A172 (cell line): ENCODE data around the gene RNF149. TPM values are rescaled to one million over a fixed set of nuclear protein-coding genes. Genes with fewer than 3 reads are reported as not detected.

Experiments used
- DNase-seq: peaks from one replicate; pipeline ENCODE4 v3.0.0-alpha.2; 2015; ENCODE audit warnings: low spot score
- total RNA-seq: library from RNA; depleted of rRNA; stranded (reverse); fragments of >200 nt; shearing (Covaris generic); gene quantifications from 2 replicates; pipeline ENCODE4 v1.2.3, GENCODE V29; 2014

Gene RNF149
- total RNA-seq, 1 experiment from 2014 or later: 21.9 TPM

DNA sequence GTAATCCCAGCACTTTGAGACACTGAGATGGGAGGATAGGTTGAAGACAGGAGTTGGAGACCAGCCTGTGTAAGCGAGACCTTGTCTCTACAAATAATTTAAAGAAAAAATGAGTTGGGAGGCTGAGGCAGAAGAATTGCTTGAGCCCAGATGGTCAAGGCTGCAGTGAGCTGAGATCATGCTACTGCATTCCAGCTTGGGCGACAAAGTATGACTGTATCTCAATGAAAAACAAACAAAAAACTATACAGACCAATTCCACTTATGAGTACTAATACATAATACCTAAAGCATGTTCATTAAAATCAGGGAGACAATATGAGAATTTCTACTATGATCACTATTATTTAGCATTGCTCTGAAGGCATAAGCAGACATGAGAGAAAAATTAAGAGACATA, 12.6 kb downstream of the RNF149 start:
- no peak for DNase-seq

DNA sequence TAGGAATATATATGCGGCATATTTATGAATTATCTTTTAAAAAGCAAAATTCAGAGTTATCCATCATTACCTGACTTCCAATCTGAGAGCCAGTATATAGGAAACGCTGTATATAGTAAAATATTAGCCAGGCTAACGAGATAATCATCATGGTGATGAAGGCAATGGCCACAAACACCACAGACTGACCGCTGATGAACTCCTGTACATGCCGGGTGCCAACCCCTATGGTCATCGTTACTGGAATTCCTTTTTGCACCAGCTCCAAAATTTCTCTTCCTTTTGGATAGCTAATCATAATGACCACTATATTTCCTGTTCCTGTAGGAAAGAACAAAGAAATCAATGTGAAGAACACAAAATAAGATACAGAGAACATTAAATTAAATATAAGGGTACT, 13.6 kb downstream of the RNF149 start:
- no peak for DNase-seq

DNA sequence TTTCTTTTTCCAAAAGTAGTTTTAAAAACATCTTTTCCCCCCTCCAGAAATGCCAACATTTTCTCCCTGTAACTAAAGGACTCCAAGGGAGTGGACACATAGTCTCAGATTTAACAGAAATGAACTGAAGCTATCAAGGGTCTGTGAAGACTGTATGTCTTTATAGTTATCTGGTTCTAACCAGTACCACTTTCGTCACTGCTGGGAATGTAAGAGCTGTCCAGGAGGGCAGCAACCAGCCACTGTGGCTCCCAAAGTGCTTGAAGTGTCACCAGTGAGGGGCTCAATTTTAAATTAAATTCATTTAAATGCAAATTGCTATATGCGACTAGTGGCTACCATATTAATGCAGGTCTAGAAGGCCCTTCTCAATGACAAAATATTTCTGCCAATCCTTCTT, 15.0 kb downstream of the RNF149 start:
- no peak for DNase-seq

DNA sequence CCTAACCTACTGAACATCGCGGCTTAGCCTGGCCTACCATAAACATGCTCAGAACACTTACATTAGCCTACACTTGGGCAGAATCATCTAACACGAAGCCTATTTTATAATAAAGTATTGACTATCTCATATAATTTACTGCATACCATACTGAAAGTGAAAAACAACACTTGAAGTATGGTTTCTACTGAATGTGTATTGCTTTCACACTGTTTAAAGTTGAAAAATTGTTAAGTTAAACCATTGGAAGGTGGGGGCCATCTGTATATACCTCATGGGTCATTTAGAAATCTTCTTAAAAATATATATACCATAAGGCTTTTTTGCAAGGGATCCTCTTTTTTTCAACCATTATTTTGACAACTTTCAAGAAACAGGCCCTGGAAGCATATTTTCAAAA, 16.5 kb downstream of the RNF149 start:
- no peak for DNase-seq

DNA sequence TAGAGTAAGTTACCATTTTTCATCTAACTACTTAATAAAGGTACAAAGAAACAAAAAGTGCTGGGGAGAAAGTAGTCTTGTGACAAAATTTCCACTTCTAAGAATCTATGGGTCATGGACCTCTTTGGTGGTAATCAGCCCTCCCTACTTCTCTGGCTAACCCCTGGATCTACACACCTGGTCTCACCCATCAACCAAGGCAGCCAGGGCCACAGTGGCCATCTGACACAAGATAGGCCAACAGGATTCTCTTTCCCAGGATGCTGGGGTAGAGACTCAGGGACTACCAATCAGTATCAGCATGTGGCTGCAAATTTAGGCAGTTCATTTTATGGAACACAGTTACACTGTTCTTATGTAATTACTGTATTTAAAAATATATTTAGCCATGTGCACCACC, 17.8 kb downstream of the RNF149 start:
- no peak for DNase-seq

DNA sequence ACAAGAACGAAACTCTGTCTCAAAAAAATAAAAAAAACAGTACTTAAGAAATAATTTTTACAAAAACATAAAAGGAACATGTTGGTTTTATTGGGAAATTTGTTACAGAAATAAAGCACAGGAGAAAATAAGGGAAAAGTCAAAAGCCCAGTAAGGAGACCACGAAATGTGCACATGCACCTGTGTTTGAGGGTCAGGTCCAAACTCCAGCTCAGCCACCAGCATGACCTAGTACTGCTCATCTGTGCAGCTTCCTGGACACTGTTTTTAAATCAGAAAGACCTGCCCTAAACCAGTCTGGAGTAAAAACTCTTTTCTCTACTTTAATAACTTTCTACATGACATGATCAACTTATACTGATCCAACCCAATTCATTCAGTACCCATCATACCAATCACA, 21.2 kb downstream of the RNF149 start:
- DNase-seq: no peak

DNA sequence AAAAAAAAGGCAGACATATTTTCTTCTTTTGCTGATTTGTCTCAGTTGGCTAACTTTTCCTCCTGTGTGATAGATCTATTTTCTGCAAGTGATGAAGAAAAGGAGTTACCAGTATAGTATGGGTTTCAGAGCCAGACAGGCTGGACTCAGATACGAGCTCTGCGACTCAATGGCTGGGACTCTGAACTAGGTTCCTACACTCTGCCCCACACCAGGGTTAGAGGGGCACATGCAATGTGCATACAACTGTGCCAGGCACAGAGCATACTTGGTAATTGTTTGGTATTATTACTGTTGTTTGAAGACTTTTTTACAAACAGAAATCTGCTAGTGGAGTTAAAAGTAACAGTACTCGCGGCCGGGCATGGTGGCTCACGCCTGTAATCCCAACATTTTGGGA, 21.8 kb downstream of the RNF149 start:
- DNase-seq: no peak

DNA sequence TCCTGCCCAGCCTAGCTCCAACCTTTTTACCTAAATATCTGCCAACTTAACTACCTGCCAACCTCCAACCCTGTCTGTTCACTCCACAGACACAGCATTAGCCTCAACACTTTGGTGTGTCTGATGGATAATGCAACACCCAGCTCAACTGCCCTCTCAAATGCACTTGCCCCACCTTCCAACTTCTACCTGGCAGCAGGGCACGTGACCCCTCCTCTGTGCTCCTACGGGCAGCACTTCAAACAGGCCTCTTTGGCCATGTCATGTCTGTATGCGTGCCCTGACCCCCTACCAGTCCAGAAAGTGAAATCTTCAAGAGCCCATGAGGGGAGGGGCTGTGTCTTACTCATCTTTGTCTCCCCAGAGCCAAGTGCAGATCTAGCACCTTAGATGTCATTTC, 25.5 kb downstream of the RNF149 start:
- no peak for DNase-seq

DNA sequence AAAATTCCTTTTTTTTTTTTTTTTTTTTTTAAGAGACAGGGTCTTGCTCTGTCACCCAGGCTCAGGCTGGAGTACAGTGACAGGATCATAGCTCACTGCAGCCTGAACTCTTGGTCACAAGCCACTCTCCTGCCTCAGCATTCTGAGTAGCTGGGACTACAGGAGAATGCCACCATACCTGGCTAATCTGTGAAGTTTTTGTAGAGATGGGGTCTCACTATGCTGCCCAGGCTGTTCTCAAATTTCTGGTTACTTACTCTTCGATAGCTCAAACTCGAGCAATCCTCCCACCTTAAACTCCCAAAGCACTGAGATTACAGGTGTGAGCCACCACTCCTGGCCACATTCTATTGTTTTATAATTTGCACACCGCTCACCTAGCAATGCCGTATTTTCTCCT, 27.0 kb downstream of the RNF149 start:
- no peak for DNase-seq

DNA sequence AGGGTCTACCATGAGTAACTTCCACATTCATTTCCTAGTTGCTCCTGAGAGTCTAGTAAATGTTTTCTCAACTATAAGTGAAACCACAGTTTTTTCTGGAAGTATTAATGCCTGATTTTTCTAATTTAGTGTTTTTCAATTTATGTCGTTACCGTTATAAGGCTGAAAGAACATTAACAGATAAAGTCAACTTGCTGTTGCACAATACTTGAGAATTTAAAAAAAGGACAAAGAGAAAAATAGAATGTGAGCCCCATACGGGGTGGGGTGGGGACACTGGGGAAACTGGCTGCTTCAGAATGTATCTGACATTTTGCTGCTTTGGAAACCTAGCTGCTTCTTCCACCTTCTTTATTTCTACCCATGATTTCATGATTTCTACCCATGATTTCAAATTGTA, 29.6 kb downstream of the RNF149 start:
- DNase-seq: no peak

DNA sequence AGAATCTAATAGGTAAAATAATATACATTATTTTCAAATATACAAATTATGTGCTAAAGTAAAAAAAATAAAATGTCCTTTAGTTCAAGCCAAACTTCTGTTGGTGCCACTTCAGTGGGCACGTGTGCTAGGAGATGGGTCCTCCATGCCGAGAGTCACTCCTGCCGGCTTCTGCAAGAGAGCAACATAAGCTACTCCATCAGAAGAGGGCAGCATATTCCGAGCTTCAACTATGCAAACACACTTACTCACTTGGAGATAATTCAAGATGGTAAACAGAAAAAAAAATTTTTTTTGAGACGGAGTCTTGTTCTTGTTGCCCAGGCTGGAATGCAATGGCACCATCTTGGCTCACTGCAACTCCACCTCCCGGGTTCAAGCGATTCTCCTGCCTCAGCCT, 31.4 kb downstream of the RNF149 start:
- DNase-seq: no peak

DNA sequence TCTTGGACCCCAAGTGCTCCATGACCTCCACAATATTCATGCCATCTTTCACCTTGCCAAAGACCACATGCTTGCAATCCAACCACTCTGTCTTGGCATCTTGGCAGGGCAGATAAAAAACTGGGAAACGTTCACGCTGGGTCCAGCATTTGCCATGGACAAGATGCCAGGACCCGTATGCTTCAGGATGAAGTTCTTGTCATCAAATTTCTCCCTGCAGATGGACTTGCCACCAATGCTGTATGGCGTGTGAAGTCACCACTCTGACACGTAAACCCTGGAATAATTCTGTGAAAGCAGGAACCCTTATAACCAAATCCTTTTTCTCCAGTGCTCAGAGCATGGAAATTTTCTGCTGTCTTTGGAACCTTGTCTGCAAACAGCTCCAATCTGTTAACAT, 34.4 kb downstream of the RNF149 start:
- DNase-seq: no peak

DNA sequence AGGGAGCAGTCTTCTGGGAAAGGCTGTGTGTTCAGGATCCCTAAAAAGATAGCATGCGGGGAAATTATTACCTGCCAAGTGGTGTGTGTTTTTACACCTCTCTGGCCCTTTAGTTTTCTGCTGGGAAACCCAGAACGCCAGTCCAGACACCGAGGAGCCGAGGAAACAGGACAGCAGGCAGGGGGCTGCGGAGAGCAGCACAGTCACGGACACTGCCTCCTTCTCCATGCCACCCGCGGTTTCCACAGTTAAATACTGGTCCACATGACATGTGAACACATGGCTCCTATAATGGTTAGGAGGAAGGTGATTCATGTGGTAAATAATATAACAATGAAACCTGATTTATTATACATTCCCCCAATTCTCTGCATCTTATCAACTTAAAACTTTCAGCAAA, 35.4 kb downstream of the RNF149 start:
- DNase-seq: no peak

DNA sequence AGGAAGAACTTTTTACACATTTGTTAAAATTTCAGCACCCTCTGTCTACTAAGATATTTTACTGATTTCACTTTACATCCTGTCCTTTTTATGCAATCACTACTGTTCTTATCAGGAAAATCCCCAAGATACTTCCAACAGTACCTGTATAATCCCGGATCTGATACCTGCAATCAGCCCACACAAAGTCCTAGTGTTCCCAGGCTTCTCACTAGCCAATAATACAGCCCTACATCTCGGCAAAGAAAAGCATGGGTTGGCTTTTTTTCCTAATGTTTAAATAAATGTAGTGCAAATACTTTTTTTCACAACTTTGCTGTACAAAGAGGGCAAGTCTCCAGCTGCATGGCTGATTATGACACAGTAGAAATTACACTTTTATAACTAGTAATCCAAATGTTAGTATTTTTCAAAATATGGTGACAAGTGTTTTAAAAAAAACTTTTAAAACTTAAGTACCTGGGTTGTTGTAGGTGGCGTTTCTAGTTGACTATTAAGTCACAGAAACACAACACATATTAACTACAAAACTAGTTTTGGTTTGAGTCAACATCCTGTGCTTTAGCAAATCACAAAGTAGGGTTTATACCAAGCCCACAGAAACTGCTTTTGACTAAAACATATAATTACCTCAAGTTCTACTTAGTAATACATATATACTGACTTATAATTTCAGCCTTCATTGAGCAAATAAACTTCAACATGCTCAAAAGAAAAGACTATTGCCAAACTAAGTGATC, 36.3 kb downstream of the RNF149 start:
- DNase-seq: no peak

DNA sequence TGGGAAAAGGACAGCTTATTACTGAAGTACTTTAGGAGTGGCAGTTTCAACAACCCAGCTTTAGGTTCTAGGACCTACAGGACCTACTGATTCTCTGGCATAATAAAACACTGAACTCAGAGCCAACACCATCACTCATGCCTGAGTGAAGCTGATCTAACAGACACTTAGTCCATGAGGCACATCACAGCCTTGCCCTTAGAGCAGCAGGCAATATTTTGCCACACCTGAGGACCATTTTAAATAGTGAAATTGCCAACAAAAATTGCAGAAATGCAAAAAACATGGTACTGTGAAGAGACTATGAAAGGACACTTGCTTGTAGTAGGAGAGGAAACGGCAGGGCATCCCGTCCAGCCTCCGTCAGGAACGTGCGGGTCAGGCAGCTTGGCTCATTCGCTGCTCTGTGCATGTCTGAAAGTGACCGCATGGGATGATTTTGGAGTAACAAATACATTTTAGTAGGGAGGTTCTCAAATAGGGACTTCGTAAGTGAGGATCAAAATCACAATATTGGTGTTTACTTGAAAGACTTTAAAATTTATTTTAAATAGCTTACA, 37.7 kb downstream of the RNF149 start:
- DNase-seq: no peak

DNA sequence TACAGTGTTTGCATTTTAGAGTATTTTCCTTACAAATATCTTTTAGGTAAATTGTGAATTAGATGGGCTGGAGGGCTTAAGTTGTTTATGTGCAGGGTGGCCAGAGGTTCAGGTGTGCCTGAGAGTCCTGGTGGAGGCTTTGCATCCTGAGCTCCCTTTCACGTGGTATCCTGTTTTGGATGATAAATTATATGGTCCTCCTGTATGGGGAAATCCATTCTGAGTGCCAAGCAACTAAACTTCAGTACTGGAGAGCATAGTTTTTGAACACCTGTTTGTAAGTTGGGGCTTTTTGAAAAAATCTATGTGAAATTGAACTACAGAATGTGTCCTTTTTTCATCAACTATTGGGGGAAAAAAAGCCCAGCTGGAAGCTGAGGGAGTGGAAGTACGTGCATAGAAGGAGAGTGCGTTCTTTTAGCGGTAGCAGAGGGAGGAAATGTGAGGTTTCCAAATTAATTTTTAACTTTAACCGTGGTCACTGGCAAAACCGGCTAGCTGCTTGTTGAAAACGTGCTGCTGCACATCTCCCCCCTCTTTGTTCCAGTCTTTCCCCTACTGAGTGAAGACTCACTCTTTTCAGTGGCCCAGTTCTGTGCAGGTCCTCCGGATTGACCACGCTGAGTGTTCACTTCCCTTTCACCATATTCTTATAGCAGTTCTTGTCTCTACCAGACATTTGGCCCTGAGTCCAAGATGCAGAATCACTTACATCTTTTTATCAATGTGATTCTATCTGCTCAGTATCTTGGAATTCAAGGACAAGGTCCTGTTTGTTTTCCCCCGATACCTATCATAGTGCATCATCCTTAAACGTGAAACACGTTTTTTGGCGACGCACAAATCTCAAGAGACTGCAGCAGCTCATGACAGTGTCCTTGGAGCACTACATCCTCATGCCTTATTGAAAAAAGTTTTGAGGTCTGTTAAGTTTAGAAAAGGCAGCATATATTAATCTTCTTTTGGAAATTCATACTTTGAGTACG, 40.5 kb downstream of the RNF149 start:
- no peak for DNase-seq

DNA sequence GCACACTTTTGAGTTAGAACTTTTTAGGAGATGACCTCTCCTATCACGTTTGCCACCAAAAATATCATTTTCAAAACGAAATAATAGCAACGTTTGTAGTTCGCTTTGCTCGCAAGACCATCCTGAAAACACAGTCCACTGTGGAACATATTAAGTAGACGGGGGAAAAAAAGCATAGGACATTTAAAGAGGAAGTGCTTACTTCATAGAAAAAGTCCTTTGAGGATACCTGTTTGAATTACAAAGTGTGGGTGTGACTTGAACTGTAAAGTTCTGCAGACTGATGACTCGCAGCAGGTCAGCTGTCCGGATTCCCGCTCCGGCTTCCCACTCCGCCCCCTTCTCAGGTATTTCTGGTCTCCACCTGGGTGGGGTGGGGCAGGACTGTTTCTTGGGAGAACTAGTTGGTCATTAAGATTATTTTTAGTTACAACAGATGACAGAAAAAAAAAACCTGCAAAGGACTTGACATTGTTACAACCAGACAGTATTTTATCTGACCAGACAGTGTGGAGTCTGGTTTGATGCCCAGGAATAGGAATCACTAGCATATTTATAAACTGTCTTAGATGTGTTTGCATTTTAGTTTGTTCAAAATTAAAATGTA, 42.5 kb downstream of the RNF149 start:
- no peak for DNase-seq

DNA sequence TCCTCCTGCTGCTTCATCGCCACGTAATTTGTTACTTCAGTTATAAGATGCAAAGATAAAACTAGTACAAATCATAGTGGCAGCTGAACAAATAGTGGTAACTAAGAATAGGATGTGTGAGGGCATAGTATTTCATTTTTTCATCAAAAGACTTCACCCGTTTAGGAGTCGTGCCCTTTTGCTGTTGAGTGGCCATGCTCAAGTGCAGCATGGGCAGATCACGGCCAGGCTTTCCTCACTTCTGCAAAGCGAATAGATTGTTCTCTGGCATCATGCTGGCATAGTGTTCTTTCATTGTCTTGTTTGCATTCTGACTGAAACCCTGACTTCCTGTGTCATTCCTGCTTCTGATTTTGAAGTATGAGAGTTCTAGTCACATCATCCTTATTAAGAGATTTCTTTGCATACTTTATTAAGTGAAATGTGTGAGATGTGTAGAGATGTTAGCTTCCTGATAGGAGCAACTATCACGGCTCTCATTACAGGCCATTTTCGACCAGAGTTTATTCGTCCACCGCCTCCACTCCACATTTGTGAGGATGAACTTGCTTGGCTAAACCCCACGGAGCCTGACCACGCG, 44.1 kb downstream of the RNF149 start:
- no peak for DNase-seq

DNA sequence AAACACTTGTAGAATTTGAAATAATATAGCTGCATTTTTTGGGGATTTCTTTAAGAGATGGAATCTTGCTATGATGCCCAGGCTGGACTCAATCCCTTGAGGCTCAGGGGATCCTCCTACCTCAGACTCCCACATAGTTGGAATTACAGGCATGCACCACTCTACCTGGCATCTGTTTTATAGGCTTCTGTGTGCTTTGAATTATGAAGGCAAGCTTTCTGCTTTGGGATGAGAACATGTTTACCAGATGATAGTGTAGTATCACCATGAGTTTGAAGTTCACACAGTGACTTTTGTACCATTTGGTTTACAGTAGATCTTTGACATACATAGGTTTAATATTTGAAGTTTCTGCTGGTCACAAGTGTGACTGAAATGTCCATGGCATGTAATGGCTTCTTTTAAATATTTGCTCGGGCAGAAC, 45.1 kb downstream of the RNF149 start:
- DNase-seq: no peak

DNA sequence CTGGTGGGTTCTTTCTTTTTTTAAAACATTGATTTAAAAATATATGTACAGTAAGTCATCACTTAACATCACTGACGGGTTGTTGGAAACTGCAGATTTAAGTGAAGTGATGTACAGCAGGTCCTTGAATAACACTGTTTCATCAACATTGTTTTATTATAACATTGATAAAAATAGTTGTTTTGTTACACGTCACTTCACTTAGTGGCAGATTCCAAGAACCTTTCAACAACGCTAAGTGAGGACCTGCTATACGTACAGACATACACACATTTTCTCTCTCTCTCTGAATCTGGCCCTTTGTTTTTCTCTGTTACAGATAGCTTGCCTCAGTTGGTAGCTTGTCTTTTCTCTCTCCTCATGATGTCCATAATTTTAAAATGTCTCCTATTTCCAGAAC, 46.4 kb downstream of the RNF149 start:
- no peak for DNase-seq

DNA sequence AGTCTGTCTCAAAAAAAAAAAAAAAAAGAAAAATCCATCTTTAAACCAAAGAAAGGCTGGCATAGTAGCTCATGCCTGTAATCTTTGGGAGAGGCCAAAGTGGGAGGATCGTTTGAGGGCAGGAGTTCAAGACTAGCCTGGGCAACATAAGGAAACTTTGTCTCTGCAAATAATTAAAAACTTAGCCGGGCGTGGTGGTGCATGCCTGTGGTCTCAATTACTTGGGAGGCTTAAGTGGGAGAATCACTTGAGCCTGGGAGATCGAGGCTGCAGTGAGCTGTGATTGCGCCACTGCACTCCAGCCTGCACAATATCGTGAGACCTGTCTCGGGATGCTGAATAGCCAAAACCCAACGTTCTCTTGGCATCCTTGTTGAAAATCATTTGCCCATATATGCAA, 49.7 kb downstream of the RNF149 start:
- no peak for DNase-seq

DNA sequence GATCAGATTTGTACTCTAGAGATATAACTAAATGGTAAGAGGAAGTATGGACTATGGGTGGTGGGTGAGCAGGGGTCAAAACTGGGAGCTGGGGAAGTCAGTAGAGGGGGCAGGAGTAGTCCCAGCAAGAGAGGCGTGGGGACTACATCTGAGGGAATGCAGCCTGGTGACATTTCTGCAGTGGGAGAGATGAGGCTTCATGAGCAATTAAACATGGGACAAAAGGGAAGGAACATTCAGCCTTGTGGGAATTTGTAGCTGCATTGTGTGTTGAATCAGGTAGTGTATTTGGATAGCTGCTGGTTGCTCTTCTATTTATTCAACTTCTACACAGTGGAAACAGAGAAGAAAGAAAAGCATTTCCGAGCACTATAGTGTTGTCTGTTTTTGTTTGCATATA, 52.2 kb downstream of the RNF149 start:
- DNase-seq: no peak
